SJCRH30 (cell line): ENCODE measurements around the gene MAB21L4. TPM values are rescaled to one million over a fixed set of nuclear protein-coding genes. Genes with fewer than 3 reads are reported as not detected.
A peak's percentile ranks its signal among the peaks of the same experiment; 100 is the strongest.

Experiments used
- DNase-seq, 2 experiments: peaks; one replicate each; pipeline ENCODE4 v3.0.0-alpha.2; 2015 to 2020
- H3K27ac ChIP-seq: fragments of 250-450 bp; sonication (Bioruptor Pico); 2 replicates; pipeline ENCODE4 v1.5.1; 2020; ENCODE audit warnings: mild to moderate bottlenecking, moderate library complexity
- H3K27me3 ChIP-seq: fragments of 250-450 bp; sonication (Bioruptor Pico); 2 replicates; pipeline ENCODE4 v1.5.1; 2020; ENCODE audit warnings: mild to moderate bottlenecking, moderate library complexity
- H3K36me3 ChIP-seq: fragments of 250-450 bp; sonication (Bioruptor Pico); 2 replicates; pipeline ENCODE4 v1.5.1; 2020; ENCODE audit warnings: mild to moderate bottlenecking, moderate library complexity
- H3K4me1 ChIP-seq: fragments of 250-450 bp; sonication (Bioruptor Pico); 2 replicates; pipeline ENCODE4 v1.5.1; 2020; ENCODE audit warnings: mild to moderate bottlenecking, moderate library complexity
- H3K4me3 ChIP-seq: fragments of 250-450 bp; sonication (Bioruptor Pico); 2 replicates; pipeline ENCODE4 v1.5.1; 2020; ENCODE audit warnings: mild to moderate bottlenecking, moderate library complexity
- H3K9me3 ChIP-seq: fragments of 250-450 bp; sonication (Bioruptor Pico); replicated peaks from 2 replicates; pipeline ENCODE4 v1.5.1; 2020; ENCODE audit warnings: mild to moderate bottlenecking, moderate library complexity
- total RNA-seq: library from RNA; depleted of rRNA; stranded (reverse); fragments of >200 nt; shearing (Covaris generic); gene quantifications from 2 replicates; pipeline ENCODE4 v1.2.3, GENCODE V29; 2014; rRNA removed

MAB21L4 gene
- total RNA-seq, 1 experiment from 2014 or later, result 1.0 TPM

- H3K9me3 ChIP-seq, result no peaks in the 10 kb centered on the region
- H3K4me1 ChIP-seq, result peaks cover 6% of the 10 kb centered on the region
- no peak overlapping the region for H3K27ac ChIP-seq
- H3K27me3 ChIP-seq, result no peaks in the 10 kb centered on the region
- H3K36me3 ChIP-seq, result no peaks in the 10 kb centered on the region
- H3K4me3 ChIP-seq, result no peak overlapping the region
- no peak for DNase-seq
Measured at GRCh38 chr2:240839152-240840143, 56.5 kb downstream of the MAB21L4 start.

- DNase-seq, result no peak
- H3K36me3 ChIP-seq, result no peaks in the 10 kb centered on the region
- no peaks in the 10 kb centered on the region for H3K9me3 ChIP-seq
- H3K27ac ChIP-seq, result no peak overlapping the region
- H3K4me3 ChIP-seq, result no peak overlapping the region
- peaks cover 6% of the 10 kb centered on the region for H3K4me1 ChIP-seq
- H3K27me3 ChIP-seq, result no peaks in the 10 kb centered on the region
Measured at GRCh38 chr2:240837621-240838020, 58.3 kb downstream of the MAB21L4 start.

- no peak overlapping the region for H3K4me3 ChIP-seq
- no peaks in the 10 kb centered on the region for H3K36me3 ChIP-seq
- H3K27ac ChIP-seq, result no peak overlapping the region
- no peaks in the 10 kb centered on the region for H3K27me3 ChIP-seq
- peaks cover 6% of the 10 kb centered on the region for H3K4me1 ChIP-seq
- DNase-seq, result peak; percentile 62 to 68
- H3K9me3 ChIP-seq, result no peaks in the 10 kb centered on the region
Measured at GRCh38 chr2:240836781-240837467, 59.0 kb downstream of the MAB21L4 start.

Other genes with a start within 250 kb of the MAB21L4 start
- not detected in 2 replicates for gene AQP12B, start 213.3 kb downstream of the MAB21L4 start, total RNA-seq
- gene AQP12A, start 204.3 kb downstream of the MAB21L4 start, total RNA-seq, result not detected in 2 replicates
- gene KIF1A, start 75.9 kb downstream of the MAB21L4 start, total RNA-seq, result 3.7 and 4.0 TPM in 2 replicates
- gene AGXT, start 27.3 kb downstream of the MAB21L4 start, total RNA-seq, result 1.3 and 1.7 TPM in 2 replicates
- 0.15 and 0.26 TPM in 2 replicates for gene CROCC2, start 10.2 kb upstream of the MAB21L4 start, total RNA-seq
- gene SNED1, start 102.5 kb upstream of the MAB21L4 start, total RNA-seq, result 22.3 and 28.4 TPM in 2 replicates
- gene MTERF4, start 206.1 kb upstream of the MAB21L4 start, total RNA-seq, result 44.7 and 49.0 TPM in 2 replicates